ENCODE results near the gene PDSS1. TPM values are rescaled to one million over a fixed set of nuclear protein-coding genes. Genes with fewer than 3 reads are reported as not detected.
A peak's percentile ranks its signal among the peaks of the same experiment; 100 is the strongest.

The PDSS1 gene, protein sequence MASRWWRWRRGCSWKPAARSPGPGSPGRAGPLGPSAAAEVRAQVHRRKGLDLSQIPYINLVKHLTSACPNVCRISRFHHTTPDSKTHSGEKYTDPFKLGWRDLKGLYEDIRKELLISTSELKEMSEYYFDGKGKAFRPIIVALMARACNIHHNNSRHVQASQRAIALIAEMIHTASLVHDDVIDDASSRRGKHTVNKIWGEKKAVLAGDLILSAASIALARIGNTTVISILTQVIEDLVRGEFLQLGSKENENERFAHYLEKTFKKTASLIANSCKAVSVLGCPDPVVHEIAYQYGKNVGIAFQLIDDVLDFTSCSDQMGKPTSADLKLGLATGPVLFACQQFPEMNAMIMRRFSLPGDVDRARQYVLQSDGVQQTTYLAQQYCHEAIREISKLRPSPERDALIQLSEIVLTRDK
- total RNA-seq (2016; rRNA removed; fragmentation: Illumina TruSeq; extraction: Trizol) (19.3 and 23.0 TPM in 2 replicates), polyA plus RNA-seq (2011; rRNA removed) (14.9 and 18.7 TPM in 2 replicates), polyA minus RNA-seq (2011; rRNA and poly(A)+ RNA removed; ENCODE audit: low replicate concordance) (12.9 and 16.6 TPM in 2 replicates), Bru-seq, nascent RNA (percentile 70 among the genes with signal in this experiment), BruChase-seq, experiment 1, labeled RNA remaining after a 6-hour chase (percentile 68 among the genes with signal in this experiment), BruChase-seq, experiment 2, labeled RNA remaining after a 2-hour chase (percentile 64 among the genes with signal in this experiment)
- 8.9 and 10.4 TPM in 2 replicates for total RNA-seq (2016; cell fraction: cytosol; rRNA removed; fragmentation: Illumina TruSeq; extraction: Trizol; ENCODE audit: low read depth)
- total RNA-seq (2016; cell fraction: insoluble cytoplasmic fraction; rRNA removed; fragmentation: Illumina TruSeq; extraction: Trizol), result 18.1 and 24.0 TPM in 2 replicates
- 13.9 and 14.1 TPM in 2 replicates for total RNA-seq (2016; cell fraction: membrane; rRNA removed; fragmentation: Illumina TruSeq; extraction: Trizol)
- 18.5 and 18.6 TPM in 2 replicates for total RNA-seq (2016; cell fraction: nucleus; rRNA removed; fragmentation: Illumina TruSeq; extraction: Trizol)
- 12.4 and 13.6 TPM in 2 replicates for polyA plus RNA-seq (2011; cell fraction: cytosol; rRNA removed)
- polyA plus RNA-seq (2011; cell fraction: nucleus; rRNA removed), result 11.2 and 14.0 TPM in 2 replicates
- polyA plus RNA-seq (2012), result 7.2 and 8.5 TPM in 2 replicates
- polyA plus RNA-seq (2016; cell fraction: cytosol; fragmentation: Illumina TruSeq; extraction: Trizol; ENCODE audit: low read depth), result 7.5 and 8.0 TPM in 2 replicates
- polyA plus RNA-seq (2016; cell fraction: insoluble cytoplasmic fraction; fragmentation: Illumina TruSeq; extraction: Trizol; ENCODE audit: low read depth), result 23.8 and 26.4 TPM in 2 replicates
- 11.8 and 11.9 TPM in 2 replicates for polyA plus RNA-seq (2016; cell fraction: membrane; fragmentation: Illumina TruSeq; extraction: Trizol; ENCODE audit: low read depth)
- 30.9 and 33.0 TPM in 2 replicates for polyA plus RNA-seq (2016; cell fraction: nucleus; fragmentation: Illumina TruSeq; extraction: Trizol; ENCODE audit: insufficient read depth, low read depth)
- 3.7 and 8.4 TPM in 2 replicates for polyA minus RNA-seq (2011; cell fraction: cytosol; rRNA and poly(A)+ RNA removed)
- 16.9 and 20.2 TPM in 2 replicates for polyA minus RNA-seq (2011; cell fraction: nucleus; rRNA and poly(A)+ RNA removed)
- long read RNA-seq, experiment 1, transcript PDSS1-201 (12 exons, 1,626 nt), result major isoform, 10 of 18 reads
- long read RNA-seq, experiment 1, partial matches to known transcripts, result 1 of 18 reads
- long read RNA-seq, experiment 1, other reads (novel, unspliced or antisense), result 5 of 18 reads
- long read RNA-seq, experiment 2, transcript PDSS1-201 (12 exons, 1,626 nt), result major isoform, 6 of 20 reads
- long read RNA-seq, experiment 2, transcript PDSS1-202 (5 exons, 799 nt), result minor isoform, 5 of 20 reads
- long read RNA-seq, experiment 2, partial matches to known transcripts, result 2 of 20 reads
- long read RNA-seq, experiment 2, other reads (novel, unspliced or antisense), result 7 of 20 reads

DNA sequence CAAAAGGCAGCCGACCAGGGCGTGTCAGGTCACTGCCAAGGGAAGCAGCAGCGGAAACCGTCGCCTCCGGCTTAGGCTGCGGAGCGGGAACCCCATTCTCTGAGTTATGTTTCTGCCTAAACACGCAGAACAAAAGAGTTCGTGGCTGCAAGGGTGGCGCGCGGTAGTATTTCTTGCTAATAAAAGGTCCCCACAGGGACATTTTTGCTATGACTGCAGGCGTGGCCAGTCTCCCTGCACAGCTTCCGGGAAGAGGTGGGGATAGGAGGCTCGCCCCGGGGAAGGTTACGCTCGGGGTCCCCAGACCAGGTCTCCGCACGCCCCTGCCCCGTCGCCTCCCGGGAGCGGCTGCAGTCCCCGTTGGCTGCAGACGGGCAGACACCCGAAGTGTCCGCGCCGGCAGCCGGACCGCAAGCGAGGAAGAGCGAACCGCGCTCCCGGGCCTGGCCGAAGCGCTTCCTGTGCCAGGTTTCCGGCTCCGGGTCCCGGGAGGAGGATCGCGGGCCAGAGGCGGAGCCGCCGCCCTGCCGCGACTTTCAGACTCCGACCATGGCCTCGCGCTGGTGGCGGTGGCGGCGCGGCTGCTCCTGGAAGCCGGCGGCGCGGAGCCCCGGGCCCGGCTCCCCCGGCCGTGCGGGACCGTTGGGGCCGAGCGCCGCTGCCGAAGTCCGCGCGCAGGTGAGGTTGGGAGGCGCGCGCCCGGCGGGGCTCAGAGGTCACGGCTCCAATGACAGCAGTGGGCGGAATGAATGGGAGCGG lies at the start of gene PDSS1:
Gene PDSS1, plus strand, starts transcription at position 539 of the 759 bp plus-strand sequence. Its CDS starts 11 bp downstream, at position 550.
- POLR2A ChIA-PET, result interaction anchor here (0.9 to 1.5 kb wide), 3 partner anchors 15 to 807 kb away, joined by 3 to 5 read pairs (median 4); partner anchors contain the start of gene RAB18
- Histone ChIP-seq H3K27ac (ENCODE audit: extremely low read length, insufficient read depth, low read length) (peak within 1 kb of the TSS; percentile 89), H3K79me2 (ENCODE audit: insufficient read depth, low read length) (peaks cover 41% of the 10 kb centered on the region), H4K20me1 (ENCODE audit: insufficient read depth, low read length) (no peaks in the 10 kb centered on the region), H3K9me3 (ENCODE audit: low read length) (no peaks in the 10 kb centered on the region), H3K36me3 (replicated peaks in 1 of 2; ENCODE audit: control insufficient read depth in 1 of 2, insufficient read depth in 2 of 2, low read length in 2 of 2) (peaks cover 2 to 9% of the 10 kb centered on the region in 2 experiments; a peak in 1 of 5 replicates), H3K4me3 (replicated peaks in 1 of 3; ENCODE audit: insufficient read depth in 1 of 3, low read depth in 2 of 3, low read length in 3 of 3) (peak within 1 kb of the TSS; percentile 81 to 94 (median 93)), H3K4me1 (ENCODE audit: insufficient read depth, low read length) (peaks cover 43% of the 10 kb centered on the region), H3K4me2 (ENCODE audit: low read depth, low read length) (peak within 1 kb of the TSS; percentile 93), H2AFZ (ENCODE audit: low read length) (peak within 1 kb of the TSS; percentile 75), H3K9ac (ENCODE audit: insufficient read depth, low read depth, low read length) (peak within 1 kb of the TSS; percentile 83), H3K27me3 (ENCODE audit: control insufficient read depth in 1 of 2, insufficient read depth in 2 of 2, low read length in 2 of 2) (no peaks in the 10 kb centered on the region; a peak in 1 of 5 replicates)
- CTCF ChIA-PET (ENCODE audit: low intra/inter-chr PET ratio, low total read pairs), result no interaction called here
- DNase-seq (ENCODE audit: low spot score) (peak; percentile 46), FAIRE-seq (no peak), ATAC-seq (peak; percentile 90)
- intact Hi-C loops (cut with micrococcal nuclease; ENCODE audit: unreplicated experiment) (loop anchor here (10.0 kb wide), 1 partner anchor 457 kb away; the partner anchor contains the start of genes MASTL and YME1L1), in situ Hi-C loops (cut with HindIII; ENCODE audit: extremely low pct_ligation_motif_present, low pct_unique_long_range_greater_than_20kb) (no loop called here)
- BruUV-seq (replicated peaks), result no TSS peak
- WGBS (ENCODE audit: low lambda C conversion rate), result 0% methylated on average over 14 of the region's 82 CpGs
- TF ChIP-seq, protein P1, sequence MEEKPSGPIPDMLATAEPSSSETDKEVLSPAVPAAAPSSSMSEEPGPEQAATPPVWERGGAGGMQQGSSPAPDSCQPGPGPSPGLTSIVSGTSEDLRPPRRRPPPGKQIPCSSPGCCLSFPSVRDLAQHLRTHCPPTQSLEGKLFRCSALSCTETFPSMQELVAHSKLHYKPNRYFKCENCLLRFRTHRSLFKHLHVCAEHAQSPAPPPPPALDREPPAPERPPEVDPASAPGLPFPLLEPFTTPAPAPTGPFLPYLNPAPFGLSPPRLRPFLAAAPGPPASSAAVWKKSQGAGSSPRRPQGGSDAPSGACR (CRISPR knock-in tag; IDR thresholded peaks at IDR 0.05), result no peak
- TF ChIP-seq DPF2 (CRISPR knock-in tag; IDR thresholded peaks at IDR 0.05; ENCODE audit: borderline replicate concordance, low read depth) (no peak), JUN (CRISPR knock-in tag; IDR thresholded peaks at IDR 0.05) (no peak), SETDB1 (CRISPR knock-in tag; IDR thresholded peaks at IDR 0.05; ENCODE audit: borderline replicate concordance) (peak; percentile 85), ZNF180 (CRISPR knock-in tag; IDR thresholded peaks at IDR 0.05; ENCODE audit: borderline replicate concordance, low read depth) (no peak), SMAD1 (CRISPR knock-in tag; IDR thresholded peaks at IDR 0.05; ENCODE audit: borderline replicate concordance, low read depth) (peak; percentile 76; the same call in 1 of the 2 replicates), POLR2AphosphoS5 (IDR thresholded peaks at IDR 0.05; ENCODE audit: low read depth, low read length) (peak; percentile 50; the same call in 1 of the 2 replicates), AKAP8 (CRISPR knock-in tag; IDR thresholded peaks at IDR 0.05) (no peak), MEIS2 (CRISPR knock-in tag; IDR thresholded peaks at IDR 0.05) (no peak; the same call in 1 of the 2 replicates)
- TF ChIP-seq, protein P2, sequence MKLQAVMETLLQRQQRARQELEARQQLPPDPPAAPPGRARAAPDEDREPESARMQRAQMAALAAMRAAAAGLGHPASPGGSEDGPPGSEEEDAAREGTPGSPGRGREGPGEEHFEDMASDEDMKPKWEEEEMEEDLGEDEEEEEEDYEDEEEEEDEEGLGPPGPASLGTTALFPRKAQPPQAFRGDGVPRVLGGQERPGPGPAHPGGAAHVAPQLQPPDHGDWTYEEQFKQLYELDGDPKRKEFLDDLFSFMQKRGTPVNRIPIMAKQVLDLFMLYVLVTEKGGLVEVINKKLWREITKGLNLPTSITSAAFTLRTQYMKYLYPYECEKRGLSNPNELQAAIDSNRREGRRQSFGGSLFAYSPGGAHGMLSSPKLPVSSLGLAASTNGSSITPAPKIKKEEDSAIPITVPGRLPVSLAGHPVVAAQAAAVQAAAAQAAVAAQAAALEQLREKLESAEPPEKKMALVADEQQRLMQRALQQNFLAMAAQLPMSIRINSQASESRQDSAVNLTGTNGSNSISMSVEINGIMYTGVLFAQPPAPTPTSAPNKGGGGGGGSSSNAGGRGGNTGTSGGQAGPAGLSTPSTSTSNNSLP (IDR thresholded peaks at IDR 0.05; ENCODE audit: low read depth, low read length), result no peak
- TF ChIP-seq, protein P3, sequence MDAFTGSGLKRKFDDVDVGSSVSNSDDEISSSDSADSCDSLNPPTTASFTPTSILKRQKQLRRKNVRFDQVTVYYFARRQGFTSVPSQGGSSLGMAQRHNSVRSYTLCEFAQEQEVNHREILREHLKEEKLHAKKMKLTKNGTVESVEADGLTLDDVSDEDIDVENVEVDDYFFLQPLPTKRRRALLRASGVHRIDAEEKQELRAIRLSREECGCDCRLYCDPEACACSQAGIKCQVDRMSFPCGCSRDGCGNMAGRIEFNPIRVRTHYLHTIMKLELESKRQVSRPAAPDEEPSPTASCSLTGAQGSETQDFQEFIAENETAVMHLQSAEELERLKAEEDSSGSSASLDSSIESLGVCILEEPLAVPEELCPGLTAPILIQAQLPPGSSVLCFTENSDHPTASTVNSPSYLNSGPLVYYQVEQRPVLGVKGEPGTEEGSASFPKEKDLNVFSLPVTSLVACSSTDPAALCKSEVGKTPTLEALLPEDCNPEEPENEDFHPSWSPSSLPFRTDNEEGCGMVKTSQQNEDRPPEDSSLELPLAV (CRISPR knock-in tag; conservative IDR thresholded peaks at IDR 0.05; ENCODE audit: low read depth), result no peak

Measured in HepG2 (cell line).